HG03280 (cell line): ENCODE data around the gene MAPK9.
"Not testable (repeated sequence)": the region's sequence is repeated elsewhere in the genome, so short reads cannot be mapped to it uniquely, and the experiment has no call there.

Experiments
- ATAC-seq: cut with Tn5 transposase; IDR thresholded peaks from one replicate; pipeline ENCODE4 v1.9.1; 2021; ENCODE audit warnings: mild to moderate bottlenecking, moderate library complexity; ENCODE audit not compliant: unreplicated experiment

Gene MAPK9

DNA sequence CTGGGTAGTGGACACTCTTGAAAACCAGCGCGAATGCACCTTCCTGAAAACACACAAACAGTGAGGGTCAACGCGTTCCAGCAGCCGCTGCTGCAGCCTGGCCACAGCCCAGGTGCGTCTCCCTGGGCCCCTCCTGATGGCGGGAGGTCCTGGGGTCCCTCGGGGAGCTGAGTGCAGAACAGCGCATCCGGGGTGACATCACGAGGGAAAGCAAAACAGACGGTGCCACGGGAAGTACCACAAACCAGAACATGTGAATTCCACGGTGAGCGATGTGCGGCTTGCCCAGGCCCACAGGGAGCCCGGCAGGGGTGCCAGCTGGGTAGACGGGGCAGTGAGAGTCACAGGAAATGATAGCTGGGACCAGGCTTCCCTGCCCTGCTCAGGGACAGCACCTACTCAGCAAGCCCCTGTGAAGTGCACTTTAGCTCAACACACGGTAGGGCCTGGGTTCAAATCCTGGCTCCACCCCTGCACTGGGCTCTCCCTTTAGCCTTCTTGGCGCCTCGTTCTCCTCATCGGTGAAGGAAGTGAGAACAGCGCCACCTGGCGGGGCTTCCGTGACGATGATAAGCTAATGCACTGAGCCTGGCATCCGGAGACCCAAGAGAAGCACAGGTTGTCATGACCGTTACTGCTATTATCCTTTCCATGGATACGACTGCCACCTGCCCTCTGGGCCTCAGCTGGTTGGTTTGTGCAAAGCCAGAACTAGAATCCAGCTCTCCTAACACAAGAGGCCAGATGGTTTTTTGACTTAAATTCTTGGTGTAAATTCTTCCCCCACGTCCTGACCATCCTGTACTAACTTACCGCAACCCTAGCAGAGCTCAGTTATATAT is 36.6 kb upstream of the MAPK9 start:
- peak; percentile 76 for ATAC-seq

DNA sequence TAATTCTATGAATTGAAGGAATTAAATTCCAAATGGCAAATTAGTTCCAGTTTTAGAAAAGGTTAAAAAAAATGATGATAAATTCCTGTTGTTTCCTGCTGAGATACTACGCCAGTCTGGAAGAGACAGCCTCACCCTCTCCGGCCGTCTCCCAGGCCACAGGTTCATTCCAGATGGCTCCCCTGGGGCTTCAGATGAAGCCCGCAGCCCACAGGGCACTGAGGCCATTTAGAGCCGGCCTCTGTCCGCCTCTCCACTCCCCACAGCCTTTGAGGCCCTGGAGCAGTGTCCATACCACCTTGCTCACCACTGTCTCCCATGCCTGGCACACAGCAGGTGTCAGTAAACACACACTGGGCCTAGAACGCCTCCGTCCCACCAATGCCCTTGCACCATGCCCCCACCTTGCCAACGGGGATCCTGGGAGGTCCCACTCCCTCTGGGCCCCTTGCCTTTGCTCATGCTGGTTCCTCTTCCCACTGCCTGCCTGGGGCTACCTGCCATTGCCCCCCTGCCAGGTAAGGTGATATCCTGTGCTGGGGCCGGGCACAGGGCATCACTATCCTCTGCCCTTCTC is 35.2 kb upstream of the MAPK9 start:
- ATAC-seq: no peak

DNA sequence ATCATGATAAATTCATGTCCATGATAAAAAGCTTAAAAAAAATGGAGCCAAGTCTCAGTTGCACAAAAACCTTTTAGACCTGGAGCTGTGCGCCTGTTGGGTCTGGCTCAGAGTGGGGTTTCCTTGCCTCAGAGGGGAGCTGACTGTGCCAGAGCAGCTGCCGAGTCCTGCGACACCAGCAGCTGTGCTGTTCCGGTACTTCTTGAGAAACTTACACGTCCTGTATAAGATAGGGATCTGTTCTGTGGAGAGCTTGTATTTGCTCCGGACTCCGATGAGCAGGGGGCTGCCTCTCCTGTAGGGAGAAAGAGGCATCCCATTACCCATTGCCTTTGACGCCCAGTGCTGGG is 32.7 kb upstream of the MAPK9 start:
- no peak for ATAC-seq

DNA sequence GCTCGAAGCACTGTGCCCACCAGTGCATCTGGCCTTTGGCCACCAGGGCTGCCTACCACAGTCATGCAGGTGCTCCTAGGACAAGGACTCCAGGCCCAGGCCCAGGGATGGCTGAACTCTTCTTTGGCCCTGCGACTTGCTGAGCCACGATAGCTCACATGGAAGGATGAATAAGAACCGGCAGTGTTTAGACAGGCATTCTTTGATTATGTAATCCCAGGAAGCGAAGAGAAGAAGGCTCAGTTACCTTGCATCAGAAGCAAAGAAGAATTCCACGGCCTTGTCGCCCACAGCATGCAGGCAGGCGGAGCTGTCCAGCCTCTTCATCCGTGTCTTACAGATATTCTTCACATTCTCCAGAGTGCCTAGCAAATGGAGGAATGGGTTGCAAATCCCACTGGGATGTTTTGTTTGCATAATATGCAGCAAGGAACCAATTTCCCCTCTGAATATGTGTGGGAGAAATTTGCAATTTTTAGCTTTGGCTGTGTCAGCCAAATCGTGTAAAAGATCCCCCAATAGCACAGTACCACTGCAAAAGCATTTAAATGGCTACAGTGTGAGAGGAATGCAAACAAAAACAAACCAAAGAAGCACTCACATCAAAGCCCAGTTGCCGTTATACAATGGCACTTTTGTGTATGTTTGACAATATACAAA is 32.2 kb upstream of the MAPK9 start:
- ATAC-seq: no peak

DNA sequence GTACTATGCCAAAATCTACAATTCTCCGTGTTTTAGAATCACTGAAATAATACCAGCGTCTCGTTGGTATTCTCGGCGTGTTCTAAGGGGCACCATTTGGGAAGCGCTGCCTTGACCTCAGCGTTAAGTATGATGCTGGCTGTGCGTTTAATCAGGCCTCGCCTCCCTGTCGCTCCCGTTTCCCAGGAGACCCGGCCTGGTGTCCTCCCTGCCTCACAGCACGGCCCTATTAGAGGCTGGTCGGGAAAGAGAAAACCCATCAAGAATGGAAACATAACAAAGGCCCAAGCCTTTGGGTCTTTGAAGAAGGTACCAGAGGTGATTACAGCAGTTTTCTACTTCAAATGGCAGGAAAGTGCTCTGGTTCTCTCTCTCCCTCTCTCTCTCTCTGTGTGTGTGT is 31.3 kb upstream of the MAPK9 start:
- ATAC-seq: no peak

DNA sequence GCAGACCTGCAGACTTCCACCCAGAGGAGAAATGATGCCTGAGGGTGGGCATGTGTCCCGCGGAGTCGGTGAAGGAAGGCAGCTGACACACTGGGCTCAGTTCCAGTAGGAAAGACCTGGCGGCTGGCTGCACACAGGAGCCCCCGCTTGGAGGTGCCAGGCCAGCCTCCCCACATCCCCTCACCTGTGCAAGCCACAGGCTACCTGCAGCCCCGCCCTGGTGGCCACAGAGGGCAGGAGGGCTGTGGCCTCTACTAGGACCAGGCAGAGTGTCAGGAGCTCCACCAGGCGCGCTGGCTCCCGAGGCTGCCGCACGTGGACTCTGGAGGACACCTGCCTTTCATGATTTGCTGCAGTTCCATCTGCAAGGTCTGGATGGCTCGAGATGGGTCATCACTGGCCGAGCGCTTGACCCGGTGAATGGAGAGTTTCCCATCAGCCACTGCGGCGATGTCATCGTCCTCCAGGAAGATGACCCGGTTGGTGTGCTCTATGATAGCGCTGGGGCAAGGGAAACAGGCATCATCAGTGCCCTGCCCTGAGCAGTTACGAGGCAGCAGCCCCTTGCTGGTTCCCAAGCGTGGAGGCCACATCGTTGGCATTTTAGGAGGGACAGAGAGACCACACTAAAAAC is 26.7 kb upstream of the MAPK9 start:
- ATAC-seq: no peak

DNA sequence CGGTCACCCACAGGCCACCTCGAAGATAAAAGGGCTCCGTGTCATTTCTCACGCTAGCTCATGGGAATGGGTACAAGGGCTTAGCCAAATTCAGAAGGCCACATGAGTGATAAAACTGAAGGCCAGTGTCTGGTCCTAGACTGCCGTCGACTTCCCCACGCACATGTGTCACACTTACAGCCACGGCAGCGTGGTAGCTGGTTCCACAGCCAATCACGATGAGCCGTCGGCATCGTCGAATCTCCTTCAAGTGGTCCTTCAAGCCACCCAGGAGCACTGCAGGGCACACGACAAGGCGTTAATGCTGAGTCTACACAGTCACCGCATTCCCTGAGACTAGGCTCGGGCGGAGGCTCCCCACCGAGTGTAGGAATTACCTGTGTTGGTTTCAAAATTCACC is 24.7 kb upstream of the MAPK9 start:
- no peak for ATAC-seq

DNA sequence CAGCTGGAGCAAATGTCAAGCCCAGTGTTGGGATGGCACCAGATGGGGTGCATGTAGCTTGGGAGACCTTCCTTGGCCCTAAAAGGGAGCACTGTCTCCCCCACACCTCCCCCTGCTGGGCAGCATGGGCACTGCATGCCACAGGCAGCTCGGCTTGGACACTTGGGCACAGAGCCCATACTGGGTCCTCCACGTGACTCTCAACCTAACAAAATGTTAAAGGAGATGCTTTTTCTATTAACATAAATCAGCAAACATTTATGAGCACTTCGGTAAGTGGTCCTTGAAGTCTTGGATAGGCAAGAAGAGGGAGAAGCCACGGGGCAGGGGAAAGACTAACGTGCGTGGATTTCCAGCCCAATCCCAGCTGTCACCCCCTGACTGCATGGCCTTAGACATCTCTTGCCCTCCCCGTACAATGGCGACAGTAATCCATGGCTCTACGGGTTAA is 23.9 kb upstream of the MAPK9 start:
- peak; percentile 65 for ATAC-seq

DNA sequence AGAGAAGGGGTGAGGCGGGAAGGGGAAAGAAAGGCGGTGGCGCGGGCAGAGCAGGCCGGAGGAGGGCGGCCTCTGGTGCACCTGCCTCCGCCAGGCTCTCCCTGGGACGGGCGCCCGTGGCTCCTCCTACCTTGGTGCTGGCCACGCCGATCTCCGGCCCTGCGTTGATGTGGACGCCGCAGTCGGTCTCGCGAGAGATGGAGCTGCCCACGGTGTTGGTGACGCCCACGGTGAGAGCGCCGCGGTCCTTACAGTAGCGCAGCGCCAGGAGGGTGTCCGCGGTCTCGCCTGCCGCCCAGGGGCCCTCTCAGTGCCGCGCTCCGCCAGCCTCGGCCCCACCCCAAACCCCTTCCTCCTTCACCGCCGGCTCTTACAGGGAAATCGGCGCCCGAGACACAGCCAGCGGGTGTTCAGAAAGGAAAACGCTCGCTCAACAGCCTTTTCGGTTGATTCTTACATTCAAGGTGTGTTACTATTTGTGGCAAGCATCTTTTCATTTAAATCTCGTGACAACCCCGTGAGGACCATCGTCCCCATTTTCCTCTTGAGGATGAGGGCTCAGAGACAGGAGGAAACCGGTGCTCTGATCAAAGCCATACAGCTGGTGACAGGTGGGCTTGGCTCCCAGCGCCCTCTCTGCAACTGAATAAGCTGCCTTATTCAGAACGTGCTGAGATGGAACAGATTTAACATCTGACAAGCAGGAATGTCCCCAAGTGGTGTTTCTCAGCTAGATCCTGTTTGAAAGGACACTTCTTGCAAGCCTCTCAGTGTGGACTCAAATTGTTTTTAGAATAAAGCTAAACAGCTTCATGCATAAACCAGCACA is 22.0 kb upstream of the MAPK9 start:
- no peak for ATAC-seq

DNA sequence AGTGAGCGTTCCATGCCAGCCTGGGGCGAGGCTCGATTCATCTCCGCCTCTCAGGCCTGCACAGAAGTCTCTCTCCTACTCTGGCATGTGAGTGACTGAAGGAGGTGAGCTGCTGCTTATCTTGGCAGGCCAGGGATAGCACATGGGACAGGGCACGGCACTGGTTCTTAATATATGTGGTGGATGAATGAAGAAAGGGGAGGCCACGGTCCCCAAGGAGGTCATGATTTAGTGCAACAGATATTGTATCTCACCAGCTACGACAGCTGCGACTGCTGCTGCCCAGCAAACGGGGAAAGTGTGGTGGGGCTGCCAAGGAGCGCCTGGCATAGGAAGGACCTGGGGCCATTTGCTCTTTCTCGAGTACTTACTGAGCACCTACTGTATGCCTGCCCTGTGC is 19.3 kb upstream of the MAPK9 start:
- no peak for ATAC-seq

DNA sequence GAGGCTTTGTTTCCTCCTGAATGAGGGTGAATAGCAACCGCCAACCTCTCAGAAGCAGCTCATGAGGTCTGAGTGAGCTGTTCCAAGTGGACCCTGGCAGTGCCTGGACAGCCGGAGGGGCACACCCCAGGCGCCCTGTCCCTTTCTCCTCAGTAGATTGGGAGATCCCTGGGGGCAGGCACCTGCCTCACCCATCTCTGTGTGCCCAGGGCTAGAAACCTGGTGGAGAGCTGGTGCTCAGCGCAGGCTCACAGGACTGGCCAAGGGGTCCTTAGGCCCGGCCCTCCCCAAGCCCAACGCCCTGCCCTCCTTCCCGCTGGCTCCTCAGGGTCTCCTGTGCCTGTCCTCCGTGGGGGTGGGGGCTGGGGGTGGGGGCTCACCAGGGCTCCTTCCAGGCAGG is 14.9 kb upstream of the MAPK9 start:
- no peak for ATAC-seq

DNA sequence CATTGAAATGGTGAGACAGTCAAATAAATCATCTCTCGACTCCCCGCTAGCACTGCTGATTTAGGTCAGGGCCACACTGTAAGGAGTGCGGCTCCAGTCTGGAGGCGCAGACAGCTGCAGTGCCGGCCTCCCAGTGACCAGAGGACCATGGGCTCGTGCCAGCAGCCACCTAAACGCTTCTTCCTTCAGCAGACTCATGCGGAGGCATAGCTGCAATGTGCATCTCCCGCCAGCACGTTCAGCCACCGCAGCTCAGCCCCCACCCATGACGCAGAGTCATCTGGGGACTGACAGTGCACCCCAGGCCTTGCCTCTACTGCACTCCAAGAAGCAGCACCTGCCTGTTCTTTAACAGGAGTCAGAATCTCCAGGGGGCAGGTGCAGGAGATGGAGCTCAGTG is 13.6 kb upstream of the MAPK9 start:
- ATAC-seq: no peak

DNA sequence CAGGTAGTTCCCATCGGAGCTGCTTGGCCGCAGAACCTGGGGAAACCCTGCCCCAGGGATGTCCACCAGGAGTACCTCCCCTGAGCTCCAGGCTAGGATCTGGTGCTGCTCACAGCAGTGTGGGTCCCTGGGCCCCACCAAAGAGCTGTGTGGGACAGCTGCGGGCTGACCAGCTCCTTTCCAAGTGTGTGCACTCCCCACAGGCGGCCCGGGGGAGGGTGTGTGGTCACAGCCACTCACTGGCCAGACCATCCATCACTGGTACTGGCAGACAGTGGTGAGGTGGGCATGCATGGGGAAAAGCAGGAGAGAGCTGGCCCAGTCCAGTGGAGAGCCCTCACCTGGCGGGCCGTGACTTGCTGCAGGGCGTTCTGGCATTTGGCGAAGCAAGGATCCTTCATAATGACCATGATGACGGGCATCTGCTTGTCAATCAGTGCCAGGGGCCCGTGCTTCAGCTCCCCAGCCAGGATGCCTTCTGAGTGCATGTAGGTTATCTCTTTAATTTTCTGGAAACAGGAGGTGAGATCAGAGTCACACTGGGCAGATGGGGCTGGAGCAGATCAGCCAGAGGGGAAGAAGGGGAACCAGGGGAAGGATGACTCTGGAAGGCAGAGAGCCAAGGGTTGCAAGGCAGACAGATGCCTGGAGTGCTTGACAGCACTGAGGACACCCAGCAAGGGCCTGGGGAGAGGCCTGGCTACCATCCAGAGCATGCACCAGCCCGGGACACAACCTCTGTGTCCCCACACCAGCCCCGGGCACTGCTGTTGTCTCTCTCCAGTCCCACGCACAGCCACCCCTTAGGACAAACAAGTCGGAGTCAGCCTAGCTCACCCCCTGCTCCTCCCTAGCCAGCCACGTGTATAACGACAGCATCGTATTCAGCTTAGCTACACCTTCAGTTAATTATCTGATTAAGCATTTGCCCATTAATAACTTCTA is 12.8 kb upstream of the MAPK9 start:
- no peak for ATAC-seq

DNA sequence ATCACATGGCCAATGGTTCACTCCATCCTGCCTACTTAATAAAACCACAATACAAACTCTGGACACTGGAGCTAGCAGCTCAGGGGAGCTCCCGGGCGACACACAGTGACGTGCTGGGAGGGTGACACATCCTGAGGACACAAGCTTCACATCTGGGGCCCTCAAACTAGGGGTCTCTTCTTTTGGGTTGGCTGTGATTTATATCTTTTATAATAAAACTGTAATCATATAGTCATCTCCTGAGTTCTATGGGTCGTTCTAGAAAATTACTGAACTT is 12.1 kb upstream of the MAPK9 start:
- no peak for ATAC-seq

DNA sequence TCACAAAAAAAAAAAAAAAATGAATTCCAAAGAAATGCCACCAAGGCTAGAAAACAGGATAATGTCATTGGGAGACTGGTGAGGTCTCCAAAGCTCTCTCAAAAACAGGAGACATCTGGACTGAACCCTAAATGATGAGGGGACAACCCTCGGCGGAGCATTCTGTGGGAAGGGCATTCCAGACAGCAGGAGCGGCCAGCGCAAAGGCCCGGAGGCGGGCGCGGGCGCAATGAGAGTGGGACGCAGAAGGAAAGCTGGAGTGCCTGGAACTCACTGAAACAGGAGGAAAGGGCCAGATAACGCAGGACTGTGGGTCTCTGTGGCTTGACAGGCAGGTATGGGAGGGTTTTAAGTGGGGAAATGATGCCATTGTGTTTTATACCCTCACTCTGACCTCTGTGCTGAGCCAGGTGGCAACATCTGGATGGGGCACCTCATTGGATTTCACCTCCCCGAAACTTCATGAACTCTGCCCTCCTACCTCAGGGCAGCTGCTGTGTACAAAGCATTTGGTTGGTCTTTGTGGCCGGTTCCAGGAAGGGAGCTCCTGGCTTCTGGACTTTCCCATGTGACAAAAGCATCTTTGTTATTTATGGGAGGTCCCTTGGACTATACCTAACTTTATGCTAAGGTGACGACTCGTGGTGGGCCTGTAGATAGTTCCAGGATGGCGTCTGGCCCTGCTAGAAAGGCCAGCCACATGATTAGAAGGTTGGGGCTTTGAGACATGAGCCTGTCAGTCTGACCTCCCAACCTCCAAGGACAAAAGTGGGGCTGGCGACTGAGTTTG is 11.5 kb upstream of the MAPK9 start:
- no peak for ATAC-seq

DNA sequence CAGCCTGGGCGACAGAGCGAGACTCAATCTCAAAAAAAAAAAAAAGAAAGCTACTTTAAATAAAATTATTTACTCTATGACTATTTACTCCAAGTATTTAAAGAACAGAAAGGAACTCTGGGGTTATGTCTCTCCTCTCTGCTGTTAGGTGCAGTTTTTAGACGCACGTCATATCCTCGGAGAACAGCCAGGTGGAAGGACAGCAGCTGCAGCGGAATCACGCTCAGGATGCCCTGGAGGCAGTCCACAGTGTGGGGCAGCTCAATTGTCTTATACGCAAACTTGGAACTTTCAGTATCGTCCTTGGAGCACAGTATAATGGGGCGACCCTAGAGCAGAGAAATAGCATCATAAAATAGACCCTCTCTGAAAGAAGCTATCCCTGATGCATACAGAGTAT is 10.4 kb upstream of the MAPK9 start:
- ATAC-seq: no peak

DNA sequence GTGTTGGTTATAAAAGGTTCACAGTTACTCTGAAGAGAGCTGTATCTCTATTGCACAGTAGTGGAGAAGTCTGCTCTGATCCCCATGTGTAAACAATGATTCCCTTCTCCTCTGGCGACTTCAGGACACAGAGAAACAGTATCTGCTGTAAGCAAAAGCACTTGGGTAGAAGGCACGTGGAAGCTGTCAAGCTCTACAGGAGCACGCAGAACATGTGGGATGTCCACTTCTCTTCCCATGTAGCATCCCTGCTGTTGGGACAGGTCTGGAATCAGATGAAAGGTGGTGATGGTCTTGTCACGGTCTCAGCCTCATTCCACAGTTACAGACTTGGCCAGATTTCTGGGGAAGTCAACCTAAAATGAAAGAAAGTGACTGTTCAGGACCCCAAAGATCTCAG is 9.4 kb upstream of the MAPK9 start:
- no peak for ATAC-seq

DNA sequence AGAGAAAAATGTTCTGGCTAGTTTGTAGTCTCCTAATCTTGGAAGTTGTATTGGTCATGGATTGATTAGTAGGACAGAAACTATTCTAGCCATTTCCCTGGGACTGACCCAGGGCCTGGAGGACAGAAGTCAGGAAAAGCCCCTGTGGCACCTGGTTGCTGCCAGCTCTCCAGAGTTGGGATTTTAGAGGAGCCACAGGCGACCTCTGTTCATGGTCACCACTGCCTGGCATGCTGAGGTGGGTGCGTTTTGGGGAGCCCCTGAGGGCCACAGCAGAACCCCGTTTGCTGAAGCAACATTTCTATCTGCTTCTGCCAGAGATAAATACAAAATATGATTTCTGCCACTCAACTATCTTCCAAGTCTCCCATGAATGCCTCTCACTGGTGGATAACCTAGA is 7.6 kb upstream of the MAPK9 start:
- ATAC-seq: no peak

DNA sequence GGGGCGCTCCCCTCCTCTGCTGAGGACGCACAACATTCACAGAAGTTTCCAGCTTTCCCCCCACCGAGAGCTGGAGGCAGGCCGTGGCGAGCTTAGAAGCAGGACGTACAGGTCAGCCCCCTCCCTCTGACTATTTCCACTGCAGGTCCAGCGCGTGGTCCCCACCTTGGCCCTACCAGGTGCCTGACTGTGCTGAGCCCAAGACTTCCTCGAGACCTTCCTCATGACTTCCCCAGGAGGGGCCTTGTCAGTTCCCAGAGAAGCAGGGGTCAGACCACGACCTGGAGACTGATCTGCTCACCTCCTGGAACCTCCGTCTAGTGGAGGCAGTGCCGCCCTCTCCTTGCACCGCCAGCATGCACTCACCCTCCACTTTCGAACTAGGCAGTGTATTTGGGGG is 7.1 kb upstream of the MAPK9 start:
- not testable (repeated sequence) for ATAC-seq
